OCI-LY3 (cell line): ENCODE data around the gene SHROOM2.

Source experiments
- CTCF ChIP-seq: fragments of 200-600, 300-600 bp; sonication (generic); IDR thresholded peaks from 2 replicates; pipeline ENCODE4 v1.5.1; 2014; ENCODE audit warnings: antibody characterized with exemption, low read length, low read depth
- EZH2phosphoT487 ChIP-seq: fragments of 200-600 bp; shearing (Covaris generic); IDR thresholded peaks from 2 replicates; pipeline ENCODE4 v1.6.1; 2018; ENCODE audit warnings: antibody characterized with exemption, mixed run types, low read depth

GRCh38 chrX:9890681-9891091, 104.5 kb downstream of the SHROOM2 start:
- TF ChIP-seq CTCF (no peak), EZH2phosphoT487 (no peak)
